COLO668 (cell line): ENCODE measurements around the gene SLC29A3.

Source experiments
- DNase-seq: peaks from one replicate; lab custom pipeline; 2025; ENCODE audit not compliant: unreplicated experiment; lab: John Stamatoyannopoulos, UW

SLC29A3 gene

DNA sequence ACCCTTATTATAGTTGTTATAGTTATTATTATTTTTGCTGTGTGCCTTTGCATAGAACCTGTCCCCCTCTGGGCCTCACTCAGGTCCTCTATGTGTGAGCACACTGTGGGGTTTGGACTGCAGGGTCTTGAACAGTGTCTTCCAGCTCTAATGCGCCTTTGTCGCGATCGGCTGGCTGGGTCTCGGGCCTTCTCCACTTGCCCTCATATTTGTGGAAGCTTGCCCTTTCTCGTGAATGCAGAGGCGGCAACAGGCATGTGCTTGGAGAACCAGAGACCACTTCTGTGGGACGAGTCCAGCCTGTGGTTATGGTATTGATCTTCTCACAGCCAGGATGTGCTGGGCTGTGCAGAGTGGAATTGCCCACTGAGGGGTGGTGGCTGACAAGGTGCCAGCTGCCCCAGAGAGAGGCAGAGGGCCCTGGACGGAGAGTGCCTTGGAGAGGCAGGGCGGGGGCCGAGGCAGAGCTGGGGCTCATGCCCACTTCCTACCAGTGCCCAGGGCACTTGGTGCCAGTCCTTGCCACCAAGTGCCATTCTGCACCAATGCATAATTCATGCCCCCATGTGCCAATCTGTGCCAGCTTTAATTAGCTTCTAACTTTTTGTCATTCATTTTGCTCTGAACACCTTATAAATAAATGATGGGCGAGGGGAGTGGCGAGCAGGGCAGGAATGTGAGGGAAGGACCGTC, 70.9 kb downstream of the SLC29A3 start:
- DNase-seq: no peak

DNA sequence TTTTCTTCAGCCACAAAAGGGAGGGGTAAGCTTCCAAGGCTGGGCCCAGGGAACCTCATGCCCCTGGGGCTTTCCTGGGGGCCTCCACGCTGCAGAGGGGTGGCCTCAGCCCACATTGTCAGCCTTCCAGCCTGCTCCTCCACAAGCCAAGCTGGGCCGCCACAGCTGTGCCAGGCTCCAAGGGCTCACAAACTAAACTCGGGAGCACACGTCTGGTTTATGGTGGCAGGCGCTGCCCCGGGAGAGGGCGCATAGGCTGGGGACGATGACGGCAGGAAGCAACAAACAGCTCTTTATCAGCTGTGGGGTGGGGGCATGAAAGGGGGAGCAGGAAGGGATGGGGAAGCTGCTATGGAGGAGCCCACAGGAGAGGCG, 71.4 kb downstream of the SLC29A3 start:
- no peak for DNase-seq

DNA sequence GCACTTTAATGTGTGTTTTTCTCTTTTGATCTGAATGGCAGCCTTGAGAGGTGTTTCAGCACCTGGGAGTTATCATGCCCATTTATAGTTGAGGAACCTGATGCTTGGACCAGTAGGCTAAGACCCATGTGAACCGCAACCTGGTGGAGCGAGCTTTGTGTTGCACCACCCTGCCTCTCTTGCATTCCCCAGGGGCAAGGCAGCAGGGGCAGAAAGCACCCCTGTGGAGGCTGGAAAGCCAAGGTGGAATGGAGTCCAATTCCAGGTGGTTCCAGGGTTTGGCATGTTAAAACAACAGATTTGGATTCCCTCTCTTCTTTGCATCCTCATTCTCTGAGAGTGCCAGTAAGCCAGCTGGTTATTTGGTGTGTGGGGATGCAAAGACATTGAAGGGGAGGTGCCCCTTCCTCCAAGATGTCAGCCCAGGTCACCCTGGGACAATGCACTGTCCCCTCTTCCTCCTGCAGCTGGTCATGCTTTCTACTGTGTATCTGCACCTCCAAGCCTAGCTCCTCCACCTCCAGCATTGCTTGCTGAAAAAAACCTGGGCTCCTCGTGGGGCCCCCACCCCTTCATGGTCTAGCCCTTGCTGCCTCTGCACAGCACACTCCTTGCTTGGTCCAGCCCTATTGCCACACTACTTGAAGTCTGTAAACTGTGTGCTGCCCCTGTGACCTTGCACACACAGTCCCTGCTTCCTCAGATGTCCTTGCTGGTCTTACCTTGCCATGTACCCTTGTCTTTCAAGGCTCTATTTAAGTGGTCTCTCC, 72.0 kb downstream of the SLC29A3 start:
- DNase-seq: no peak

DNA sequence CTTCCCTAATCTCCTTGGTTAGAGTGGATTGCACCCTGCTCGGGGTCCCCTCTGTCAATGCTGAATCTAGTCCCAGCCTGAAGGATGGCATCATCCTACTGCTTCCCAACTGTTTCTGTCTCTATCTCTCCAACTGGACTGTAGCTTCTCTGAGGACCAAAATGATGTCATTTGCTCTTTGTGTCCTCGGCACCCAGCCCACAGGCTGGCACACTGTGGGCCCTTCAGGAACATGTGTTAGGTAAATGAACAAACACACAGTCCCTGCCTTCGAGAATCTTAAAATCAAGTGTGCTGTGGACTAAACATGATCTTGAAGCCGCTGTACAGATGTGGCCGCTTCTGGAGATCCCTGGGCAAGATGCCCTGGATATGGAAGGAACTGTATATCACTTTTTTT, 72.6 kb downstream of the SLC29A3 start:
- no peak for DNase-seq

DNA sequence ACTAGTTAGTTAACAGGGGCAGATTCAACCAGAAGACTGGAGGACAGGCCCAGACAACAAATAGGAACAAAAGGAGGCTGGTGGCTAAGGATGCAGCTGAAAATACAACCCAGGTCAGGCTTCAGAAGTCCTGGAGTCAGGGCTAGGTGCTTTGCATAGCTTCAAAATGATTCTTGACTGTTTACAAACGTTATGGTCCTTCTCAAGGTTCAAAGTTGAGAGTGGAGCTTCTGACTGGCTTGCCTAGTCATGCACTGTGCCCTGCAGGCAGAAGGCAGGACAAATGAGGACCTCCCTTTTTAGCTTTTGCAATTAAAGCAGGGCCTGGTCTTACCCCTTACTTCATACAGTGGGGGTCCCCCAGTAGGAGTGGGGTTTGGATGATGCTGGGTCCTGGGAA, 73.2 kb downstream of the SLC29A3 start:
- no peak for DNase-seq

DNA sequence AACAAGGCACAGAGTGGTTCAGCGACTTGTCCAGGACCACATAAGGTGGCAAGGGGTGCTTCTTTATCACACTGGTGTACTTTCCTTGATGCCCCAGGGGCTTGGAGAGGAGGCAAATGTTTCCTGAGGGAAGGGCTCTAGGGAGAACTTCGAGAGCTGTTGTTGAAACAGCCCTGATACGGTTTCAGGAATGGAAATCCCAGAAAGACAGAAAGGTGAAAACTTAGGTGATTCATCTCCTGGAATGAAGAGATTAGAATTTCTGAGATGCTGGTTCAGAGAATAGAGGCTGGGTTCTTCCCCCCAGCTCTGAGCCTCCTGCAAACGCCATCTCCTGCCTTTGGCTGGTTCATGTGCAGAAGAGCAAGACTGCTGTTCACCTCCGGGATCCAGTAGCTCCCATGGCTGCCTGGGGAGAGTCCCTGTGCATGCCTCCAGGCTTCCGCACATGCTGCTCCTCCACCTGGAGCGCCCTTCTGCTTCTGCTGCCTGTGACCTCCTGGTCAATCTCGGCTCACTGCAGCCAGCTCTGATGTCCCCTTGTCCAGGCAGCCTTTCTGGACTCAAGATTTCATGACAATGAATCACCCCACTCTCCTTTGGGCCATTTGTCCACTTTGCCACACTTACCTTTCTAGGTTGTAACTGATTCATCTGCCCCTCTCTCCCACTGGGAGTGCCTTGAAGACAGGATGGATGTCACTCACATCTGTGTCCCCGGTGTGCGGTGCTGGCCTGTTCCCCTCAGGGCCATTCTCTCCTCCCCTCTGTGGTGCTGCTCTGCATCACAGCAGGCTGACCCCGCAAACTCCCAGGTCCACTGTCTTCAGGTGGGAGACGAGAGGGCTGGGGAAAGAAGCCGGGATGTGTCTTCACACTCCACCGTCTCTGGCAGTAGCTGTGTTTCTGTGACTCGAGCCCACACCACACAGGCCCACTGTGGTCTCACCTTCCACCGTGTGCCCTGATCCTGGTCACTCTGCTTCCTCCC, 74.0 kb downstream of the SLC29A3 start:
- DNase-seq: no peak

DNA sequence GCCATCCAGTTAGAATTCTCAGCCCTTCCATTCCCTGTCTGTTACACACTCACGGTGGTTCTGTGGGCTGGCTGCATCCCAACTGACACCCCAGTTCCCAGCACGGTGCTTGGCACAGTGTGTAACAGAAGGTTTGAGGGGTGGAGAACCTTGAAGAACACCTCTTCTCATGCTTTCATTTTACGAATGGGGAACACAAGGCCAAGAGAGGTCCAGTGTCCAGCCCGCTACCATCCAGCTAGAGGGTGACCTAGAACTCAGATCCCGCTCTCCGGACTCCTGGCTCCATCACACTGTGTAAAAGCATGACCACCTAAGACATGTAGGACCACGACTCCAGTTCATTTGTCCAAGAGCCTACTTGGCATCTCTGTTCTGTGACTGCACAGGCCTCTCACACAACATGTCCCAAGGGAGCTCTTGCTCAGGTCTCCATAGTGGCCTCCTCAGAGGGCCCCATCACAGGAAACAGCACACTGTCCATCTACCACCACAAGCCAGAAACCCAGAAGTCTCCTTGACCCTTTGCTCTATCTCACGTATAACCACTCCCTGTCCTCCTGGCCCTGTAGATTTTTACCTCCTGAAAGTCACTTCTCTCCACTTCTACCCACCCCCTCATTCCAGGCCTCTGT, 74.9 kb downstream of the SLC29A3 start:
- no peak for DNase-seq

DNA sequence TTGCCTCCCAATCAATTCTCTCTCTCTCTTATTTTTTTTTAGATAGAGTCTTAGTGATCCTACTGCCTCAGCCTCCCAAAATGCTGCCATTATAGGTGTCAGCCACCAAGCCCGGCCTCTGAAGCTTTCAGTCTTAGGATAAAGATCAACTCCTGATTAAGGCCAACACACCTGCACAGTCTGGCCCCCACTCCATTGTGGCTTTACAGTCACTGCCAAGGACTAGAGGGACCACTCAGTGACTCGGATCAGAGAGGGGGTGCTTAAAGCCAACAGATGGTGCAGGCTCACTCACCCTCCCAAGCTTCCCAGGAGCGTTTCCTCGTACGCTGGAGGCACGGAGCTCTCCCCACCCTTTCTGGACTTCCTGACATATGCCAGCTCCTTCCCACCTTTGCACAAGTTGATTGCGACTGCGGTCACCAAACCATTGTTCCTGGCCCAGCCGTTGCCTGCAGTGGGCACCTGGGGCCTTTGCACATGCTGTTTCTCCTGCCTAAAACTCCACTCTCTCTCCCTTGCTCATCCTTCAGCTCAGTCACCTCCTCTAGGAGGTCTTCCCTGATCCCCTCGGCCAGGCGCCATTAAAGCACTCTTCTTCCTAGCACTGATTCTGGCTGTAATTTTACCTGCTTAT, 76.0 kb downstream of the SLC29A3 start:
- DNase-seq: no peak

DNA sequence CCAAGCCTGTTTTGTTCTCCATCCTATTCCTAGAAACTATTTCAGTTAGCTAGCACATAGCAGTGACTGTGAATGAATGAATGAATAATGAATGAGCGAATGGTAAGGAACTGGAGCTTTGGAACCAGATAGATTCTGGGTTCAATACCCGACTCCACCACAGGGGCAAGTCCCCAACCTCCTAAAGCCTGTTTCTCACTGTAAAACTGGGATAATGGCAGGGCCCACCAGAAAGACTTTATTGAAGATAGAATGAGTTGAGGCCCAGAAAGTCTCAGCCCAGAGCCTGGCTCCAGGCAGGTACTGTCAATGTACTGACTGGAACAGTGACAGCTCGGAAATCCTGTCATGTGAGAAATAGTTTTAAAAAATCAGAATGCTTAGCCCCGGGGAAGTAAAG, 76.6 kb downstream of the SLC29A3 start:
- no peak for DNase-seq

DNA sequence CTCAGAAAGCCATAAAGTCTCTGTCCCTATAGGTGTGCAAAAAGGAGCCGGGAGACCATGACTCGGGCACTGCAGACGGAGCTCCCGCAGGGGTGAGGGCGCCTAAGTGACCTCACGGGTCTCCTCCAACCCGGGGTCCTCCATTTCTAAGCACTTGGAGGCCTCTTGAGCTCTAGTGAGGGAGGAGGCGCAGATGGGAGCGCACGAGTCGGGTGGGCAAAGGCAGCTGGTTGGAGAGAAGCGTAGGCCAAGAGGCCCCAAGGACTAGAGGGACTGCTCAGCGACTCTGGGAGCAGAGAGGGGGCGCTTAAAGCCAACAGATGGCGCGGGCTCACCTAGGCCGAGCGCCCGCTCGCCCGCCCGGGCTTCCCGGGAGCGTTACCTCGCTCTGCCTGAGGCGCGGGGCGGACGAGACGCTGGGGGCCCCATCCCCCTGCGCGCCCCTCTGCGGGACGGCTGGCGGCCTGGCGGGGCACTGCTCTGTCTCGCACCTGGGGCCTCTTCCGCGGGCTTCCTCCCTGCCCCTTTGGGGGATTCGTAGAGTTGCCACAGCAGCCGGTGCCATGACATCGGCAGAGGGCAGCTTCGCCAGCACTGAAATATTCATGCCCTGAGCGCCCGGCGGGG, 77.1 kb downstream of the SLC29A3 start:
- DNase-seq: peak; percentile 54

DNA sequence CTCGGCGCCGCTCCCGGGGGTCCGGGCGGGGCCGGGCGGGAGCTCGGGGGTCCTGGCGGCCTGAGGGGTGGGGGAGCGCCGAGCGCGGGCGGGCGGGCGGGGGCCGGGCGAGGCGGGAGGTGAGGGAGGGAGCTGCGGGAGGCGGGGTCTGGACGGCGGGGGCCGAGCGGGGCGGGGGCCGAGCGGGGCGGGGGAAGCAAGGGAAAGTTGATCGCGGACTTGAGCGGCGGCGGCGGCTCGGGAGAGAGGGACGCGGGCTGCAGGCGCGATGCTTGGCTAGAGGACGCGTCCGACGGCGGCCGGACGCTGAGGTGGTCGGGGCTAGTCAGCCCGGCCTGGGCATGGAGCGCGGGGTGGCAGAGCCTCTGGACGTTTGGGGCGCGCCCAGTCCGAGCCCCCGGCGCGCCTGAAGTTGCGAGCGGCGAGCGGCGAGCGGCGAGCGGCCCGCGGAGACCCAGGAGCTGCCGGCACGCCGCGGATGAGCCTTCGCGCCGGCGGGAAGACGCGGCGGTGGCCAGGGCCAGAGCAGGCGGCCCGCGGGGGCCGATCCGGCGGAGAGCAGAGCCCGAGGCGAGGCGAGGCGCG, 77.7 kb downstream of the SLC29A3 start, which contains the start of gene CDH23:
Gene CDH23, plus strand, starts transcription at position 210 of the 585 bp plus-strand sequence. CDS start 42,912 bp downstream, outside the sequence.
- peak; percentile 16 for DNase-seq

DNA sequence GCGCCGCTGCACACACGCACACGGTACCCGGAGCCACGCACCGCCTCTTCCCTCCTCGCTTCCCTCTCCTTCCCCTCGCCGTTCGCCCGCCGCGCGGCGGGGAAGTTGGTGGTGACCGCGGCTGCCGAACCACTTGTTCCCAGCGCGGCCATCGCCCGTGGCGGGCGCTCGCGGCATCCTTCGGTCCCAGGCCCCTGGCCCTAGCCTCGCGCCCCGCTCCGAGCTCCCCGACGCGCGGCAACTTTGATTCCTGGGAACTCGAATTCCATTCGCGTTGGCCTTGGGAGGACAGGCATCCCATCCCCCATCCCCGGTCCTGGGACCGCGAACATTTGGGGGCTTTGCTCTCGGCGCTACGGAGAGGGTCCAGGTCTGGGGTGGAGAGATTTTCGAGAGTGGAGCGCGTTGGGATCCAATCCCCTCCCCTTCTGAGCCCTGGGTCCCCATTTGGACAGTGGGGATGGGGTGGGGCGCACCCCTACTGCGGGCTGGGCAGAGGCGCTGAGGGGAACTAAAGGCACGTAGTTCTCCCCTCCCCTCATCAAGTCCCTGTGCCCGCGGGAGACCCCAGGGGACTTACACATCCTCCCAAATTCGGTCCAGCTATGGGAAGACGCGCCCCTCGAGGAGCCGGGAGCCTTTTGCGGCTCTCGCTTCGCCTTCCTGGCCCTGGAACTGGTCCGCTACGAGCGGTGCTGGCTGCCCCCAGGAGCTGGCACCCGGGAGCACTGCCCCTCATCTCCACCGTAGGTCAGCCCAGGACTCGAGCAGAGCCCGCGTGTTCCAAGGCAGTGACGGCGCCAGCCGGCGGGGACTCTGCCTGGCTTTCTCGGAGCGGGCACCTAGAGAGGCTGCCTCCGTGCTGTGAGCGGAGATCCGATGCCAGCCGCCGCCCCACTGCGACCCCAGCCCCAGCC, 78.5 kb downstream of the SLC29A3 start:
- no peak for DNase-seq

DNA sequence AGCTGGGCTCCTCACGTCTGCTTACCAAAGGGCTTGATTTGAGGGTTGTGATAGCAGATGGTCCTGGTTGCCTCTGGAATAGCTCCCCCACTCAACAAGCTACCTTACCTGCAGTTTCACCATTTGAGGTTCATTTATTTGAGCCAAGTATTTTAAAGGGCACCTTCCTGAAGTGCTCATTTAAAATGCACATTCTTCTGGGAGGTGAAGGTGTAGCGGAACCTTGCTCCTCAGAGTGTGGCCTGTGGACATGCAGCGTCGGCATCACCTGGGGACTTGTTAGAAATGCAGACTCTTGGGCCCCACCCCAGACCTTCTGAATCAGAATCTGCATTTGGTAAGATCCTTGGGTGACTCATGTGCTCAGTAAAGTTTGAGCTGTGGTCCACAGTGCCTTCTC, 79.9 kb downstream of the SLC29A3 start:
- DNase-seq: no peak

DNA sequence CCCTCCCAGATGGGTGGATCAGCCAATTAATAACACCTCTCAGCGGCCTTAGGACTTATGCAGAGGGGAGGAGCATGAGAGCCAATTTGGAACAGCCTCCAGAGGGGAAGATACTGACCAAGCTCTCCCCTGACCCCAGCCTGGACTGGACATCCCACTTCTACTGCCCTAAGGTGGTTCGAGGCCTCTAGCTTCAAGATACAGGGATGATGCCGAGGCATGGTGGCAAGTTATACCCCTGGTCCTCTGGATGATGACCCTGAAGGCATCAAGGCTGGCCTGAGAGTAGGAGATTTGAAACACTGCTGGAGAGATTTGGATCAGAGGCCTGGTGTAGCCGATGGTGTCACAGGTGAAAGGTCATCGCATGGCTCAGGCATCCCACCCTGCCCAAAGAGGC, 80.9 kb downstream of the SLC29A3 start:
- no peak for DNase-seq

DNA sequence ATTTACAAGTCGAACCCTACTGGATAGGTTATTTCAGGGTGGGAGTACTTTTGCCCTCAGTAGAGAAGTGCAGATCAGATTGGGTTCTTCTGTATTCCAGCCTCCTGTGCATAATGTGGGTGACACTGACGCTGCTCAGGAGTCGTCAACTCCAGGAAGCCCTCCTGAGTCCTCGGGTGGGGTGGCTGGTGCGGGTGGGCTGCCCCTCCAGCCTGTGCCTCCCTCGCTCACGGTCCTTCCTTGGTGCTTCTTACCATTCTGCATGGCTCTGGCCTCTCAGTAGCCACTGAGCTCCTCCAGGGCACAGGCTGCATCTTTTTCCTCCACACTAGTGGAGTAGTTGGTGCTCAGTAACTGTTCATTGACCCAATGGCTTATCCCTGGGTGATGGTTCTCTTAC, 82.0 kb downstream of the SLC29A3 start:
- DNase-seq: no peak

DNA sequence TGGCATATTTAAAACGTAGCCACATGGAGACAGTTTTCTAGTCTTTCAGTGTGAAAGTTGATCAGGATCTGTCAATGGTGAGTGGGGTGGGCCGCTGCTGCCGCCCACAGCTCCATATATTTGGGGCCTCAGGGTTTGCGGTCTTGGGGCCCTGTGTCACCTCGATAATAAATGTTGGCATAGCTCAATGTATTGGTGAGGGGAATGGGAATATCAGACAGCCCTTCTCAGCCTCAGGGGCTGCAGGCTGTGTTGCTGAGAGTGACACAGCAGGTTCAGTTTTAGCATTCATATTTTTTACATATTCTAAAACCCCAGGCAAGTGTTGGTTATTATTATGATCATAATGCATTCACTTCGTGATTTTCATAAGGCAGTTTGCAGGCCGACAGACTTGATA, 82.9 kb downstream of the SLC29A3 start:
- DNase-seq: no peak

DNA sequence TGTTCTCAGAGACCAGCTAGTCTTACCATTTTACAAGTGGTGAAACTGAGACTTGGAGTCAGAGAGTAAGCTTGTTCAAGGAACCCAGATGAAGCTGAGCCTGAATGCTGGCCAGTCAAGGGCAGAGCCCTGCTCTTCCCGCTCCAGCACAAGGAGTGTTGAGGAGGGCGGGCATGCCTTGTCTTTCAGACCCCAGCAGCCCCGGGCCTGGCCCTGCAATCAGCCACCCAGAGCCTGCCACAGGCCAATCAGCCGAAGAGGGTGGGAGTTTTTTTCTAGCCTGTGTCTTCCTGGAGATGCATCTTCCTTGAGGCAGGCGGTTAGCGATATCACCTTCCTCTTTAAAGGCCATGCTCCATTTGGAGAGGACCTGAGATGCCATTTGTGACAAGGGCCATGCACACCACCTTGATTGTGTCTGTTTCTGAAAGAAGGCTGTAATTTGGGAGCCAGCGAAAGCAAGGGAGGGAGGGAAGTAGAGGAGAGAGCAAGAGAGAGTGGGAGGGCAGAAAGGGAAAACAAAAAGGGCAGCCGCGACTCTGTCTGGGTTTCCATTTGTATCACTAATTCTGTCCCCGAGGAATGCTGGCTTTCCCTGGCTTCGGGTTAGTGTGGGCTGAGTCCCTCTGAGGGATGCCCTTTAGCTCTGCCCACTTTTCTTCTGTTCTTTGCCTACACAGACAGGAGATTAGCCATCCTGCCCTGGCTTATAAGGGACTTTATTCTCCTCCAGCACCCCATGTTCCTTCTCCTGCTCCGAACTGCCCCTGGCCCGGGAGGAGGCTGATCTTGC, 85.6 kb downstream of the SLC29A3 start:
- no peak for DNase-seq

DNA sequence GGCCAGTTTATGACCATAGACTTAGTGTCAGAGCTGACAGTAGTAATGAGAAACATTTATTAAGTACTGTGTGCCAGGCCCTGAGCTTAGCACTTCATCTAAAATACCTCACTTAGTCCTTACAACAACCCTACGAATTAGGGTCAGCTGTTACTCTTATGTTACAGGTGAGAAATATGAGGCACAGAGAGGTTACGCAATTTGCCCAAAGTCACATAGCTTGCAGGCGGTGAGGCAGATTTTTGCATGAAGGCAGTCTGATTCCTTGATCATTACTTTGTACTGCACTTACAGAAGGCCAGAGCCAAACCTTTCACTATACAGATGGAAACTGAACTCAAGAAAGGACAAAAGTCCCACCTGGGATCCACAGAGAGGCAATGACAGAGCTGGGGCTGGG, 87.8 kb downstream of the SLC29A3 start:
- DNase-seq: no peak
